A549 (cell line): ENCODE data around the gene MTHFD2L. TPM values are rescaled to one million over a fixed set of nuclear protein-coding genes. Genes with fewer than 3 reads are reported as not detected.

ENCODE experiments used
- ATAC-seq, 2 experiments: fragments of 200-7000 bp in 1 of 2; fragments of >200 bp in 1 of 2; cut with Nextera tagmentation in 1 of 2; cut with Tn5 transposase in 1 of 2; 3 replicates each; pipeline versions ENCODE4 v1.8.0 to v1.9.1; 2018 to 2020; ENCODE audit warnings: mild to moderate bottlenecking in 1 of 2, moderate library complexity in 1 of 2
- CTCF ChIA-PET: fragments of 300-600 bp; sonication (Branson Sonifier 250); formaldehyde crosslinking; extraction: SDS; loops from one replicate; lab custom pipeline; 2021; ENCODE audit warnings: antibody characterized with exemption, inconsistent platforms; lab: Yijun Ruan, JAX
- POLR2A ChIA-PET: fragments of 350-600 bp; formaldehyde crosslinking; extraction: SDS; loops from one replicate; lab custom pipeline; 2021; ENCODE audit warnings: antibody characterized with exemption, inconsistent platforms; lab: Yijun Ruan, JAX
- DNase-seq, 2 experiments: peaks; one replicate each; pipeline versions ENCODE4 v3.0.0 to v3.0.0-alpha.2; 2011 to 2016; ENCODE audit warnings: low read depth in 1 of 2, low spot score in 1 of 2
- FAIRE-seq: peaks from 2 replicates; lab custom pipeline; 2011; peaks lifted over from hg19 to GRCh38; lab: Jason Lieb, UNC
- H3K27ac ChIP-seq, 2 experiments: fragments of >200 bp; sonication (Bioruptor Twin); formaldehyde crosslinking; 3 replicates each; pipeline ENCODE4 v1.5.1; 2016 to 2017
- H3K4me1 ChIP-seq: fragments of >200 bp; sonication (Bioruptor Twin); formaldehyde crosslinking; 3 replicates; pipeline ENCODE4 v1.6.1; 2016
- H3K4me2 ChIP-seq: fragments of >200 bp; sonication (Bioruptor Twin); formaldehyde crosslinking; 3 replicates; pipeline ENCODE4 v1.6.1; 2016
- H3K4me3 ChIP-seq: fragments of >200 bp; sonication (Bioruptor Twin); formaldehyde crosslinking; 3 replicates; pipeline ENCODE4 v1.5.1; 2016
- H3K9me3 ChIP-seq: fragments of >200 bp; sonication (Bioruptor Twin); formaldehyde crosslinking; 3 replicates; pipeline ENCODE4 v1.6.1; 2016
- BHLHE40 ChIP-seq: IDR thresholded peaks from 2 replicates; pipeline ENCODE4 v1.6.1; 2012; ENCODE audit warnings: low read depth, low read length, inconsistent platforms
- CEBPB ChIP-seq, 2 experiments: fragments of >200 bp in 1 of 2; sonication (Bioruptor Twin) in 1 of 2; formaldehyde crosslinking in 1 of 2; IDR thresholded peaks; 2 replicates each; pipeline ENCODE4 v1.6.1; 2012 to 2016
- EP300 ChIP-seq, 2 experiments: fragments of >200 bp; sonication (Bioruptor Twin); formaldehyde crosslinking; IDR thresholded peaks; 2 replicates in 1 of 2; 3 replicates in 1 of 2; pipeline ENCODE4 v1.6.1; 2016 to 2017
- ESRRA ChIP-seq: fragments of 150-350 bp; IDR thresholded peaks from 2 replicates; pipeline ENCODE4 v1.6.1; 2014; ENCODE audit warnings: mild to moderate bottlenecking, low read length, borderline replicate concordance
- GATA3 ChIP-seq: IDR thresholded peaks from 2 replicates; pipeline ENCODE4 v1.6.1; 2012; ENCODE audit warnings: borderline replicate concordance
- HMGXB4 ChIP-seq: fragments of 250-450 bp; sonication (Bioruptor Pico); IDR thresholded peaks from 2 replicates; pipeline ENCODE4 v1.5.0; 2021; ENCODE audit warnings: mild to moderate bottlenecking, moderate library complexity, borderline replicate concordance
- HOXA7 ChIP-seq: fragments of 250-450 bp; sonication (Bioruptor Pico); IDR thresholded peaks from 2 replicates; pipeline ENCODE4 v1.5.0; 2020; ENCODE audit warnings: mild to moderate bottlenecking, moderate library complexity
- JUN ChIP-seq, 2 experiments: fragments of >200 bp; sonication (Bioruptor Twin); formaldehyde crosslinking; IDR thresholded peaks; 2 replicates in 1 of 2; 3 replicates in 1 of 2; pipeline ENCODE4 v1.6.1; 2016 to 2017
- KDM1A ChIP-seq: fragments of 200-600 bp; sonication (generic); IDR thresholded peaks from 2 replicates; pipeline ENCODE4 v1.6.1; 2016; ENCODE audit warnings: low read depth, mild to moderate bottlenecking
- KDM5A ChIP-seq: fragments of 200-600 bp; sonication (generic); IDR thresholded peaks from 2 replicates; pipeline ENCODE4 v1.6.1; 2016; ENCODE audit warnings: antibody characterized with exemption, mild to moderate bottlenecking
- MAFK ChIP-seq: fragments of 450-650 bp; IDR thresholded peaks from 2 replicates; pipeline ENCODE4 v1.6.1; 2014; ENCODE audit not compliant: partially characterized antibody
- MAX ChIP-seq: IDR thresholded peaks from 2 replicates; pipeline ENCODE4 v1.6.1; 2012
- MAZ ChIP-seq: fragments of 150-350 bp; IDR thresholded peaks from 2 replicates; pipeline ENCODE4 v1.6.1; 2014; ENCODE audit warnings: antibody characterized with exemption, low read depth, low read length, borderline replicate concordance
- MYC ChIP-seq: IDR thresholded peaks from 2 replicates; pipeline ENCODE4 v1.6.1; 2012; ENCODE audit warnings: mild to moderate bottlenecking, inconsistent platforms, low read length, improper control_type of control experiment, borderline replicate concordance
- RARB ChIP-seq: fragments of 250-450 bp; sonication (Bioruptor Pico); IDR thresholded peaks from 2 replicates; pipeline ENCODE4 v1.8.0; 2021; ENCODE audit warnings: mild to moderate bottlenecking, moderate library complexity
- RNF2 ChIP-seq: fragments of 200-600 bp; sonication (generic); IDR thresholded peaks from 2 replicates; pipeline ENCODE4 v1.6.1; 2016; ENCODE audit warnings: low read depth, mild to moderate bottlenecking, antibody characterized with exemption, moderate library complexity, borderline replicate concordance
- WGBS: methylation state at CpG from one replicate; pipeline ENCODE4 v1.1.6; 2017; ENCODE audit errors: missing lambda C conversion rate; 5-methylcytosine and 5-hydroxymethylcytosine counted together
- polyA plus RNA-seq, 4 experiments: library from polyadenylated mRNA; depleted of rRNA in 3 of 4; stranded (reverse); fragments of >200 nt; fragmentation: RNase III in 1 of 4; extraction: RNeasy Plus Mini Kit Qiagen cat#74134 plus additional on column Dnase treatment in 1 of 4; gene quantifications; 2 replicates in 3 of 4; 3 replicates in 1 of 4; pipeline ENCODE4 v1.2.3, GENCODE V29; 2011 to 2017
- TF ChIP-seq, protein P1 (sequence below): IDR thresholded peaks from 2 replicates; pipeline ENCODE4 v1.6.1; 2012; ENCODE audit warnings: low read depth, borderline replicate concordance

Gene MTHFD2L
- polyA plus RNA-seq, 2 of the 4 experiments (the other 2 are of a cell fraction), result 8.5 to 19.3 TPM

DNA sequence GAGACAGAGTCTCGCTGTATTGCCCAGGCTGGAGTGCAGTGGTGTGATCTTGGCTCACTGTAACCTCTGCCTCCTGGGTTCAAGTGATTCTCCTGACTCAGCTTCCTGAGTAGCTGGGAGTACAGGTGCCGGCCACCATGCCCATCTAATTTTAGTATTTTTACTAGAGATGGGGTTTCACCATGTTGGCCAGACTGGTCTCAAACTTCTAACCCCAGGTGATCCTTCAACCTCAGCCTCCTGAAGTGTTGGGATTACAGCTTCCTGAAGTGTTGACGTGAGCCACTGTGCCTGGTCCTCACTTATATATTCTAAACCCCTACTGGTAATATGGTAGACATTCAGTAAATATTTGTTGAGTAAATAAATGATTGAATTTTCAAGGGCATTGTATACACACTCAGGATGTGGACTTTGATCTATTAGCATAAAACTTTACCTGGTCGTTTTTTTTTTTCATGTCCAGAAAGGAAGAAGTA is 33.0 kb downstream of the MTHFD2L start:
- FAIRE-seq, result no peak
- WGBS, result 57% methylated on average over 4 of the region's 4 CpGs
- Histone ChIP-seq H3K4me2 (peak overlapping the region; percentile 27; the same call in 1 of the 3 replicates), H3K27ac (no peak overlapping the region), H3K9me3 (no peaks in the 10 kb centered on the region), H3K4me3 (no peak overlapping the region), H3K4me1 (peaks cover 12% of the 10 kb centered on the region)
- TF ChIP-seq HMGXB4 (no peak), HOXA7 (CRISPR knock-in tag) (no peak), EP300 (IDR thresholded peaks at IDR 0.05) (no peak), RARB (CRISPR knock-in tag) (no peak), GATA3 (no peak)
- TF ChIP-seq, protein P1, sequence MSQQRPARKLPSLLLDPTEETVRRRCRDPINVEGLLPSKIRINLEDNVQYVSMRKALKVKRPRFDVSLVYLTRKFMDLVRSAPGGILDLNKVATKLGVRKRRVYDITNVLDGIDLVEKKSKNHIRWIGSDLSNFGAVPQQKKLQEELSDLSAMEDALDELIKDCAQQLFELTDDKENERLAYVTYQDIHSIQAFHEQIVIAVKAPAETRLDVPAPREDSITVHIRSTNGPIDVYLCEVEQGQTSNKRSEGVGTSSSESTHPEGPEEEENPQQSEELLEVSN, result no peak
- no peak for ATAC-seq
- ChIA-PET CTCF (interaction anchor here (1.0 to 3.2 kb wide), 2 partner anchors 40 to 130 kb away, joined by 3 to 14 read pairs; no protein-coding TSS in a partner anchor), POLR2A (no interaction called here)
- peak in 1 of 2 experiments; percentile 17 for DNase-seq

GRCh38 chr4:74197080-74197479 is 39.2 kb downstream of the MTHFD2L start:
- Histone ChIP-seq H3K4me1 (peaks cover 10% of the 10 kb centered on the region; the same call in 1 of the 3 replicates), H3K27ac (no peak overlapping the region), H3K4me3 (no peak overlapping the region), H3K4me2 (no peak overlapping the region), H3K9me3 (no peaks in the 10 kb centered on the region)
- no peak for DNase-seq
- no peak for TF ChIP-seq MYC
- no peak for TF ChIP-seq BHLHE40
- TF ChIP-seq KDM1A, result no peak
- TF ChIP-seq MAZ, result no peak
- no peak for TF ChIP-seq RNF2
- no peak for ATAC-seq
- ChIA-PET POLR2A (no interaction called here), CTCF (no interaction called here)
- WGBS, result 79% methylated on average over 1 of the region's 1 CpG
- FAIRE-seq, result no peak

- CTCF ChIA-PET, result no interaction called here
- POLR2A ChIA-PET, result no interaction called here
- H3K4me1 ChIP-seq, result peaks cover 31% of the 10 kb centered on the region
- H3K9me3 ChIP-seq, result no peaks in the 10 kb centered on the region
- peak overlapping the region; percentile 31; the same call in 1 of the 3 replicates for H3K4me2 ChIP-seq
- 36% methylated on average over 5 of the region's 5 CpGs for WGBS
- FAIRE-seq, result no peak
- DNase-seq, result peak in 1 of 2 experiments; percentile 58
- H3K4me3 ChIP-seq, result no peak overlapping the region
- TF ChIP-seq HMGXB4 (no peak), MAFK (no peak), EP300 (IDR thresholded peaks at IDR 0.05) (peak in 1 of 2 experiments; percentile 31; a peak in 1 of 5 replicates), JUN (IDR thresholded peaks at IDR 0.05) (0 out of 5 replicates have a peak, but pooled peaks of 1 of the 2 experiments have one; percentile 22), KDM5A (no peak), ESRRA (no peak), BHLHE40 (no peak), MAX (no peak), CEBPB (IDR thresholded peaks at IDR 0.05) (peak in 1 of 2 experiments; percentile 37; a peak in 1 of 4 replicates), GATA3 (peak; percentile 82)
- H3K27ac ChIP-seq, result no peak overlapping the region
- peak in 1 of 2 experiments; percentile 64; a peak in 3 of 6 replicates for ATAC-seq
Observed at GRCh38 chr4:74202062-74202586, 44.2 kb downstream of the MTHFD2L start.
